Heart left ventricle (tissue), 16 donors: ENCODE measurements around the gene PIK3CA. TPM values are rescaled to one million over a fixed set of nuclear protein-coding genes. Genes with fewer than 3 reads are reported as not detected.

ENCODE experiments used
- ATAC-seq, 4 donors: fragments of 200-7000 bp; cut with Tn5 transposase; one replicate each; pipeline ENCODE4 v1.9.1; 2020 to 2022; ENCODE audit warnings: moderate library complexity in 4 of 4, mild to moderate bottlenecking in 3 of 4, moderate number of reproducible peaks in 1 of 4
- DNase-seq, 5 donors: peaks; one replicate each; pipeline ENCODE4 v3.0.0-alpha.2; 2020
- H3K27ac ChIP-seq, 12 donors: fragments of 200-600 bp; sonication (generic) in 4 of 12; one replicate each; pipeline versions ENCODE4 v1.5.0 to v1.8.0; 2016 to 2022; ENCODE audit warnings: mild to moderate bottlenecking in 2 of 12
- H3K27me3 ChIP-seq, 9 donors: fragments of 200-600 bp; sonication (generic) in 2 of 9; one replicate each; pipeline versions ENCODE4 v1.5.1 to v1.8.0; 2016 to 2022; ENCODE audit warnings: mild to moderate bottlenecking in 3 of 9
- H3K36me3 ChIP-seq, 9 donors: fragments of 200-600 bp; sonication (generic) in 2 of 9; one replicate each; pipeline versions ENCODE4 v1.5.0 to v1.8.0; 2018 to 2022; ENCODE audit warnings: mild to moderate bottlenecking in 2 of 9
- H3K4me1 ChIP-seq, 12 donors: fragments of 200-600 bp; sonication (generic) in 4 of 12; one replicate each; pipeline versions ENCODE4 v1.5.0 to v1.8.0; 2016 to 2022; ENCODE audit warnings: mild to moderate bottlenecking in 3 of 12
- H3K4me3 ChIP-seq, 12 donors: fragments of 200-600 bp; sonication (generic) in 4 of 12; one replicate each; pipeline versions ENCODE4 v1.5.0 to v1.8.0; 2017 to 2022; ENCODE audit warnings: mild to moderate bottlenecking in 9 of 12, moderate library complexity in 4 of 12
- H3K9me3 ChIP-seq, 12 donors: fragments of 200-600 bp; sonication (generic) in 4 of 12; one replicate each; pipeline versions ENCODE4 v1.5.0 to v1.8.0; 2016 to 2022; ENCODE audit warnings: mild to moderate bottlenecking in 1 of 12
- CTCF ChIP-seq, 12 donors: fragments of 200-600 bp; sonication (generic) in 4 of 12; IDR thresholded peaks; one replicate each; pipeline versions ENCODE4 v1.5.0 to v1.8.0; 2018 to 2022; ENCODE audit warnings: antibody characterized with exemption in 12 of 12, mild to moderate bottlenecking in 5 of 12
- POLR2A ChIP-seq, 2 donors: fragments of 450-650 bp; IDR thresholded peaks; one replicate each; pipeline ENCODE4 v1.6.1; 2017; ENCODE audit warnings: antibody characterized with exemption in 2 of 2, mild to moderate bottlenecking in 2 of 2, moderate library complexity in 2 of 2
- WGBS, 4 donors: extraction: QIAGEN DNeasy Blood & Tissue Kit in 2 of 4; methylation state at CpG; one replicate each; pipeline versions ENCODE4 v1.1.5 to v1.1.7; 2013 to 2018; 5-methylcytosine and 5-hydroxymethylcytosine counted together
- intact Hi-C, 10 donors: fragments of 100-400 bp; cut with DNase I; formaldehyde crosslinking; loops; one replicate each; pipeline versions ENCODE4 v1.11.1 to v1.14.2; 2022
- polyA plus RNA-seq, 2 donors: library from polyadenylated mRNA; stranded (reverse); fragments of 200-250 nt; gene quantifications; one replicate each; pipeline ENCODE4 v1.2.3, GENCODE V29; 2013
- total RNA-seq, 9 donors: library from RNA; depleted of rRNA in 2 of 9; stranded (reverse); fragments of >200 nt in 2 of 9; fragmentation: NEBNext Ultra II Directional in 3 of 9; extraction: Animal tissue kit (Norgen Biotek cat#: 25700) in 3 of 9; gene quantifications; one replicate each; pipeline versions ENCODE4 v1.1.0 to v1.2.4, GENCODE V29; 2016 to 2023
- donor health status: ischemic (EF 13 %, LVEDD 7.1; RV severe dilation, severe dysfunction).
- donor health status: healthy with polysubstance abuse.
- donor health status: DM: no; HTN: yes; CAD: no.
- donor health status: DM: no; HTN: no; CAD: no.
- donor health status: ischemic (EF 25% LVEDD 6.9; RV normal size, moderate dysfunction).
- donor health status: ischemic (EF 25% LVEDD 5.7; RV mildly dilated, moderate dysfunction).
- donor health status: healthy.
- donor health status: DM: yes; HTN: yes; CAD: no.
- donor health status: ischemic (EF 35%, LVEDD 5.7; RV mildly dilated, moderate dysfunction).
- donor health status: nonischemic (EF 11% LVEDD 7.7; RV severe dilation, severe dysfunction).
- donor health status: DM: yes; HTN: yes; CAD: no.
- donor health status: PGD.
- donor health status: ischemic (EF 29% LVEDD 5.4; RV normal size, mild dysfunction).
- donor health status: nonischemic (EF 23%, LVEDD 6.1; RV moderate dilation, normal function).

Gene PIK3CA
- total and polyA plus RNA-seq, 11 donors: 3.1 to 28.0 (median 18.7) TPM

- ATAC-seq: no peak
- intact Hi-C loops: loop anchor here in 2 of 10 donors (5.0 to 10.0 kb wide), 2 partner anchors 50 to 117 kb away; partner anchors contain the start of gene PIK3CA (in 2 of the 2)
- WGBS, 4 donors: 58 to 90% (median 78%) methylated on average over 4 of the region's 4 CpGs
Measured at GRCh38 chr3:179264449-179264848, 116.3 kb downstream of the PIK3CA start.

GRCh38 chr3:179265092-179265491 lies 116.9 kb downstream of the PIK3CA start:
- intact Hi-C loops: loop anchor here in 2 of 10 donors (5.0 to 10.0 kb wide), 2 partner anchors 50 to 118 kb away; partner anchors contain the start of gene PIK3CA (in 1 of the 2)
- no peak for ATAC-seq
- no peaks in the 10 kb centered on the region for H3K27me3 ChIP-seq
- no peak overlapping the region for H3K27ac ChIP-seq
- WGBS, 4 donors: 93 to 100% (median 97%) methylated on average over 1 of the region's 1 CpG
- peaks cover 0 to 12% (median 6%) of the 10 kb centered on the region in 12 donors for H3K4me1 ChIP-seq
- H3K36me3 ChIP-seq: no peaks in the 10 kb centered on the region
- TF ChIP-seq CTCF (IDR thresholded peaks at IDR 0.05) (no peak), POLR2A (IDR thresholded peaks at IDR 0.05) (no peak)
- no peak overlapping the region for H3K4me3 ChIP-seq
- DNase-seq: no peak
- peaks cover 0 to 4% (median 0%) of the 10 kb centered on the region in 12 donors for H3K9me3 ChIP-seq

More at GRCh38 chr3:179264449-179264848, 116.3 kb downstream of the PIK3CA start:
- TF ChIP-seq POLR2A (IDR thresholded peaks at IDR 0.05): no peak
- no peak for TF ChIP-seq CTCF (IDR thresholded peaks at IDR 0.05)
- no peak overlapping the region for H3K27ac ChIP-seq
- H3K36me3 ChIP-seq: no peaks in the 10 kb centered on the region
- peaks cover 0 to 12% (median 6%) of the 10 kb centered on the region in 12 donors for H3K4me1 ChIP-seq
- no peaks in the 10 kb centered on the region for H3K27me3 ChIP-seq
- no peak for DNase-seq
- peaks cover 0 to 11% (median 0%) of the 10 kb centered on the region in 12 donors for H3K9me3 ChIP-seq
- no peak overlapping the region for H3K4me3 ChIP-seq

- no peaks in the 10 kb centered on the region for H3K36me3 ChIP-seq
- no peak for ATAC-seq
- WGBS, 4 donors: 76 to 85% (median 79%) methylated on average over 4 of the region's 4 CpGs
- H3K4me1 ChIP-seq: peaks cover 0 to 12% (median 6%) of the 10 kb centered on the region in 12 donors
- H3K4me3 ChIP-seq: no peak overlapping the region
- intact Hi-C loops: loop anchor here in 2 of 10 donors (5.0 to 10.0 kb wide), 2 partner anchors 49 to 119 kb away; partner anchors contain the start of gene PIK3CA (in 1 of the 2)
- no peaks in the 10 kb centered on the region for H3K27me3 ChIP-seq
- DNase-seq: no peak
- H3K9me3 ChIP-seq: no peaks in the 10 kb centered on the region
- no peak overlapping the region for H3K27ac ChIP-seq
- TF ChIP-seq POLR2A (IDR thresholded peaks at IDR 0.05) (no peak), CTCF (IDR thresholded peaks at IDR 0.05) (no peak)
Measured at GRCh38 chr3:179265875-179266274, 117.7 kb downstream of the PIK3CA start.

GRCh38 chr3:179266701-179267211 lies 118.6 kb downstream of the PIK3CA start:
- peak in 2 of 4 donors; percentile 69 to 90 for ATAC-seq
- peak overlapping the region in 1 of 12 donors; percentile 36 for H3K27ac ChIP-seq
- DNase-seq: peak in 4 of 5 donors; percentile 29 to 45 (median 40)
- H3K9me3 ChIP-seq: no peaks in the 10 kb centered on the region
- peak overlapping the region in 7 of 12 donors; percentile 2 to 33 (median 20) for H3K4me3 ChIP-seq
- 66 to 69% (median 66%) methylated on average over 16 to 21 of the region's 21 CpGs for WGBS, 4 donors
- H3K36me3 ChIP-seq: no peaks in the 10 kb centered on the region
- intact Hi-C loops: loop anchor here in 2 of 10 donors (5.0 to 10.0 kb wide), 2 partner anchors 48 to 119 kb away; partner anchors contain the start of gene PIK3CA (in 1 of the 2)
- TF ChIP-seq CTCF (IDR thresholded peaks at IDR 0.05): no peak
- no peaks in the 10 kb centered on the region for H3K27me3 ChIP-seq
- H3K4me1 ChIP-seq: peaks cover 0 to 12% (median 5%) of the 10 kb centered on the region in 12 donors
